AG08395 (cell line): ENCODE measurements around the gene CPNE4.
A peak's percentile ranks its signal among the peaks of the same experiment; 100 is the strongest.

Experiments used
- DNase-seq: peaks from one replicate; pipeline ENCODE4 v3.0.0; 2012; ENCODE audit warnings: mixed read lengths, low spot score

Gene CPNE4

GRCh38 chr3:131733086-131733841 lies 301.6 kb downstream of the CPNE4 start:
- no peak for DNase-seq

- no peak for DNase-seq
Measured at GRCh38 chr3:131731709-131732108, 303.1 kb downstream of the CPNE4 start.

- no peak for DNase-seq
Measured at GRCh38 chr3:131730581-131730980, 304.2 kb downstream of the CPNE4 start.

GRCh38 chr3:131729643-131730017 lies 305.2 kb downstream of the CPNE4 start:
- no peak for DNase-seq

- no peak for DNase-seq
Measured at GRCh38 chr3:131728898-131729642, 305.7 kb downstream of the CPNE4 start.

GRCh38 chr3:131725414-131725813 lies 309.4 kb downstream of the CPNE4 start:
- DNase-seq: no peak

- DNase-seq: no peak
Measured at GRCh38 chr3:131723343-131723742, 311.5 kb downstream of the CPNE4 start.

GRCh38 chr3:131717493-131717892 lies 317.3 kb downstream of the CPNE4 start:
- no peak for DNase-seq

- DNase-seq: no peak
Measured at GRCh38 chr3:131716943-131717342, 317.9 kb downstream of the CPNE4 start.

GRCh38 chr3:131716007-131716406 lies 318.8 kb downstream of the CPNE4 start:
- no peak for DNase-seq

- DNase-seq: no peak
Measured at GRCh38 chr3:131714585-131715220, 320.1 kb downstream of the CPNE4 start.

- DNase-seq: no peak
Measured at GRCh38 chr3:131713416-131714123, 321.2 kb downstream of the CPNE4 start.

GRCh38 chr3:131712662-131713061 lies 322.2 kb downstream of the CPNE4 start:
- DNase-seq: no peak

GRCh38 chr3:131711114-131711768 lies 323.6 kb downstream of the CPNE4 start:
- DNase-seq: no peak

GRCh38 chr3:131708241-131708640 lies 326.6 kb downstream of the CPNE4 start:
- peak; percentile 45 for DNase-seq

- no peak for DNase-seq
Measured at GRCh38 chr3:131705558-131706051, 329.2 kb downstream of the CPNE4 start.

- no peak for DNase-seq
Measured at GRCh38 chr3:131705099-131705498, 329.7 kb downstream of the CPNE4 start.

- no peak for DNase-seq
Measured at GRCh38 chr3:131704098-131704497, 330.7 kb downstream of the CPNE4 start.

- no peak for DNase-seq
Measured at GRCh38 chr3:131702146-131702545, 332.7 kb downstream of the CPNE4 start.

GRCh38 chr3:131701153-131701770 lies 333.6 kb downstream of the CPNE4 start:
- no peak for DNase-seq

- no peak for DNase-seq
Measured at GRCh38 chr3:131699001-131699400, 335.8 kb downstream of the CPNE4 start.
